ENCODE data around the gene HELZ. TPM values are rescaled to one million over a fixed set of nuclear protein-coding genes. Genes with fewer than 3 reads are reported as not detected.
"Not testable (repeated sequence)": the region's sequence is repeated elsewhere in the genome, so short reads cannot be mapped to it uniquely, and the experiment has no call there.

Gene HELZ
- total RNA-seq, 1 donor from 2014 or later, result 51.1 TPM

GRCh38 chr17:67289181-67289876, 44.3 kb upstream of the HELZ start:
- no peaks in the 10 kb centered on the region for H3K27me3 ChIP-seq (ENCODE audit: control insufficient read depth, insufficient read depth, low read length)
- FAIRE-seq (no peak), DNase-seq (ENCODE audit: low read depth) (no peak)
- TF ChIP-seq CTCF (IDR thresholded peaks at IDR 0.05; ENCODE audit: insufficient read depth, low read length, severe bottlenecking), result no peak
- H3K36me3 ChIP-seq (ENCODE audit: control insufficient read depth, insufficient read depth, low read length), result no peaks in the 10 kb centered on the region
- no peak overlapping the region for H3K4me3 ChIP-seq (ENCODE audit: low read depth, low read length)

- not testable (repeated sequence) for H3K36me3 ChIP-seq (ENCODE audit: control insufficient read depth, insufficient read depth, low read length); FAIRE-seq; H3K27me3 ChIP-seq (ENCODE audit: control insufficient read depth, insufficient read depth, low read length); H3K4me3 ChIP-seq (ENCODE audit: low read depth, low read length); DNase-seq (ENCODE audit: low read depth)
Observed at GRCh38 chr17:67286826-67287225, 41.8 kb upstream of the HELZ start.

- no peak overlapping the region for H3K4me3 ChIP-seq (ENCODE audit: low read depth, low read length)
- DNase-seq (ENCODE audit: low read depth) (peak; percentile 17), FAIRE-seq (no peak)
- no peak for TF ChIP-seq CTCF (IDR thresholded peaks at IDR 0.05; ENCODE audit: insufficient read depth, low read length, severe bottlenecking)
- H3K36me3 ChIP-seq (ENCODE audit: control insufficient read depth, insufficient read depth, low read length), result no peaks in the 10 kb centered on the region
- no peaks in the 10 kb centered on the region for H3K27me3 ChIP-seq (ENCODE audit: control insufficient read depth, insufficient read depth, low read length)
Observed at GRCh38 chr17:67285360-67285759, 40.4 kb upstream of the HELZ start.

- FAIRE-seq (no peak), DNase-seq (ENCODE audit: low read depth) (no peak)
- no peak for TF ChIP-seq CTCF (IDR thresholded peaks at IDR 0.05; ENCODE audit: insufficient read depth, low read length, severe bottlenecking)
- no peak overlapping the region for H3K4me3 ChIP-seq (ENCODE audit: low read depth, low read length)
- H3K36me3 ChIP-seq (ENCODE audit: control insufficient read depth, insufficient read depth, low read length), result no peaks in the 10 kb centered on the region
- no peaks in the 10 kb centered on the region for H3K27me3 ChIP-seq (ENCODE audit: control insufficient read depth, insufficient read depth, low read length)
Observed at GRCh38 chr17:67283731-67284516, 38.9 kb upstream of the HELZ start.

GRCh38 chr17:67281743-67282142, 36.7 kb upstream of the HELZ start:
- Histone ChIP-seq H3K36me3 (ENCODE audit: control insufficient read depth, insufficient read depth, low read length) (no peaks in the 10 kb centered on the region), H3K4me3 (ENCODE audit: low read depth, low read length) (no peak overlapping the region), H3K27me3 (ENCODE audit: control insufficient read depth, insufficient read depth, low read length) (no peaks in the 10 kb centered on the region)
- DNase-seq (ENCODE audit: low read depth), result peak; percentile 92
- TF ChIP-seq CTCF (IDR thresholded peaks at IDR 0.05; ENCODE audit: insufficient read depth, low read length, severe bottlenecking), result no peak
- no peak for FAIRE-seq

GRCh38 chr17:67281053-67281452, 36.1 kb upstream of the HELZ start:
- Histone ChIP-seq H3K36me3 (ENCODE audit: control insufficient read depth, insufficient read depth, low read length) (no peaks in the 10 kb centered on the region), H3K27me3 (ENCODE audit: control insufficient read depth, insufficient read depth, low read length) (no peaks in the 10 kb centered on the region), H3K4me3 (ENCODE audit: low read depth, low read length) (no peak overlapping the region)
- DNase-seq (ENCODE audit: low read depth), result peak; percentile 33
- FAIRE-seq, result no peak
- TF ChIP-seq CTCF (IDR thresholded peaks at IDR 0.05; ENCODE audit: insufficient read depth, low read length, severe bottlenecking), result no peak

All from bronchial epithelial cell (primary cell).